Astrocyte (in vitro differentiated cells and primary cell): ENCODE measurements around the gene TAS2R40. TPM values are rescaled to one million over a fixed set of nuclear protein-coding genes. Genes with fewer than 3 reads are reported as not detected.

Experiments used
- DNase-seq: peaks from one replicate; pipeline ENCODE4 v3.0.0-alpha.2; 2010; ENCODE audit warnings: low read depth
- FAIRE-seq: peaks from 2 replicates; lab custom pipeline; 2011; peaks lifted over from hg19 to GRCh38; lab: Jason Lieb, UNC
- H2AFZ ChIP-seq: 2 replicates; pipeline ENCODE4 v1.6.0; 2012; ENCODE audit warnings: low read depth, low read length, inconsistent platforms
- H3K27ac ChIP-seq: 2 replicates; pipeline ENCODE4 v1.5.1; 2011; ENCODE audit warnings: low read depth, low read length, inconsistent platforms
- H3K27me3 ChIP-seq: 2 replicates; pipeline ENCODE4 v1.6.0; 2011; ENCODE audit warnings: low read length, inconsistent platforms; ENCODE audit not compliant: insufficient read depth
- H3K36me3 ChIP-seq: 2 replicates; pipeline ENCODE4 v1.5.1; 2011; ENCODE audit warnings: low read length, inconsistent platforms; ENCODE audit not compliant: insufficient read depth
- H3K4me1 ChIP-seq: 2 replicates; pipeline ENCODE4 v1.5.1; 2011; ENCODE audit warnings: low read length, inconsistent platforms; ENCODE audit not compliant: insufficient read depth
- H3K4me2 ChIP-seq: 2 replicates; pipeline ENCODE4 v1.6.0; 2012; ENCODE audit warnings: low read length, inconsistent platforms
- H3K4me3 ChIP-seq: 2 replicates; pipeline ENCODE4 v1.5.1; 2011; ENCODE audit warnings: low read depth, mild to moderate bottlenecking, low read length, inconsistent platforms; ENCODE audit not compliant: insufficient read depth
- H3K79me2 ChIP-seq: 2 replicates; pipeline ENCODE4 v1.6.0; 2012; ENCODE audit warnings: mild to moderate bottlenecking, low read length, inconsistent platforms; ENCODE audit not compliant: insufficient read depth
- H3K9ac ChIP-seq: 2 replicates; pipeline ENCODE4 v1.6.0; 2012; ENCODE audit warnings: mild to moderate bottlenecking, low read length, inconsistent platforms
- H3K9me3 ChIP-seq: 2 replicates; pipeline ENCODE4 v1.5.1; 2012; ENCODE audit warnings: low read depth, mild to moderate bottlenecking, low read length, inconsistent platforms; ENCODE audit not compliant: insufficient read depth
- H4K20me1 ChIP-seq: 2 replicates; pipeline ENCODE4 v1.6.0; 2012; ENCODE audit warnings: low read length, inconsistent platforms; ENCODE audit not compliant: insufficient read depth
- H3K27ac Mint-ChIP-seq: one replicate; pipeline ENCODE4 v1.8.0; 2021; ENCODE audit warnings: mild to moderate bottlenecking, mixed read lengths; ENCODE audit not compliant: unreplicated experiment
- H3K27me3 Mint-ChIP-seq: one replicate; pipeline ENCODE4 v1.8.0; 2021; ENCODE audit warnings: low read depth, mixed read lengths; ENCODE audit not compliant: unreplicated experiment
- H3K36me3 Mint-ChIP-seq: one replicate; pipeline ENCODE4 v1.8.0; 2021; ENCODE audit warnings: low read depth, mixed read lengths; ENCODE audit not compliant: unreplicated experiment
- H3K4me1 Mint-ChIP-seq: one replicate; pipeline ENCODE4 v1.8.0; 2021; ENCODE audit warnings: low read depth, mixed read lengths; ENCODE audit not compliant: unreplicated experiment
- H3K4me3 Mint-ChIP-seq: one replicate; pipeline ENCODE4 v1.8.0; 2021; ENCODE audit warnings: mild to moderate bottlenecking, moderate library complexity, mixed read lengths; ENCODE audit not compliant: unreplicated experiment
- H3K9me3 Mint-ChIP-seq: one replicate; pipeline ENCODE4 v1.8.0; 2021; ENCODE audit warnings: mild to moderate bottlenecking, mixed read lengths; ENCODE audit not compliant: unreplicated experiment
- CTCF ChIP-seq: IDR thresholded peaks from 2 replicates; pipeline ENCODE4 v1.5.1; 2011; ENCODE audit warnings: low read depth, mild to moderate bottlenecking, inconsistent platforms, low read length, moderate library complexity; ENCODE audit not compliant: insufficient read depth
- EZH2 ChIP-seq: IDR thresholded peaks from 2 replicates; pipeline ENCODE4 v1.6.1; 2012; ENCODE audit warnings: mild to moderate bottlenecking, low read length, inconsistent platforms; ENCODE audit not compliant: insufficient read depth
- total RNA-seq: library from RNA; stranded (reverse); gene quantifications from 2 replicates; pipeline ENCODE4 v1.2.1, GENCODE V29; 2021

Gene TAS2R40
- total RNA-seq, 1 donor from 2014 or later = not detected

- H3K4me1 ChIP-seq = no peaks in the 10 kb centered on the region
- no peaks in the 10 kb centered on the region for H4K20me1 ChIP-seq
- no peak overlapping the region for H3K4me2 ChIP-seq
- no peak overlapping the region for H3K4me3 ChIP-seq
- H3K27me3 ChIP-seq = no peaks in the 10 kb centered on the region
- no peak for FAIRE-seq
- no peak overlapping the region for H3K27ac ChIP-seq
- H3K9me3 Mint-ChIP-seq = no peaks in the 10 kb centered on the region
- no peak overlapping the region for H2AFZ ChIP-seq
- no peaks in the 10 kb centered on the region for H3K9me3 ChIP-seq
- peak; percentile 41 for DNase-seq
- H3K36me3 Mint-ChIP-seq = no peaks in the 10 kb centered on the region
- H3K9ac ChIP-seq = no peak overlapping the region
- H3K27me3 Mint-ChIP-seq = peaks cover 2% of the 10 kb centered on the region
- TF ChIP-seq EZH2 (no peak), CTCF (no peak)
- no peaks in the 10 kb centered on the region for H3K79me2 ChIP-seq
- no peaks in the 10 kb centered on the region for H3K4me1 Mint-ChIP-seq
- no peaks in the 10 kb centered on the region for H3K36me3 ChIP-seq
- no peak overlapping the region for H3K4me3 Mint-ChIP-seq
- H3K27ac Mint-ChIP-seq = no peak overlapping the region
These were observed 33.7 kb downstream of the TAS2R40 start for GRCh38 chr7:143255564-143255963.

GRCh38 chr7:143256325-143256724, 34.5 kb downstream of the TAS2R40 start:
- Histone ChIP-seq H3K9me3 (no peaks in the 10 kb centered on the region), H3K4me3 (no peak overlapping the region), H3K4me1 (no peaks in the 10 kb centered on the region), H3K27ac (no peak overlapping the region), H4K20me1 (no peaks in the 10 kb centered on the region), H3K79me2 (no peaks in the 10 kb centered on the region), H3K4me2 (no peak overlapping the region), H3K9ac (no peak overlapping the region), H3K27me3 (no peaks in the 10 kb centered on the region), H3K36me3 (no peaks in the 10 kb centered on the region), H2AFZ (no peak overlapping the region)
- H3K27ac Mint-ChIP-seq = no peak overlapping the region
- DNase-seq (no peak), FAIRE-seq (no peak)
- no peak overlapping the region for H3K4me3 Mint-ChIP-seq
- H3K27me3 Mint-ChIP-seq = peaks cover 2% of the 10 kb centered on the region
- no peaks in the 10 kb centered on the region for H3K4me1 Mint-ChIP-seq
- H3K36me3 Mint-ChIP-seq = no peaks in the 10 kb centered on the region
- no peaks in the 10 kb centered on the region for H3K9me3 Mint-ChIP-seq
- TF ChIP-seq EZH2 (no peak), CTCF (no peak)

- Histone ChIP-seq H3K4me3 (no peak overlapping the region), H3K4me1 (no peaks in the 10 kb centered on the region), H3K27ac (no peak overlapping the region), H3K4me2 (no peak overlapping the region), H4K20me1 (no peaks in the 10 kb centered on the region), H2AFZ (no peak overlapping the region), H3K9ac (no peak overlapping the region), H3K36me3 (no peaks in the 10 kb centered on the region), H3K27me3 (no peaks in the 10 kb centered on the region), H3K9me3 (no peaks in the 10 kb centered on the region), H3K79me2 (no peaks in the 10 kb centered on the region)
- TF ChIP-seq EZH2 = no peak
- no peak for TF ChIP-seq CTCF
- H3K4me3 Mint-ChIP-seq = no peak overlapping the region
- no peaks in the 10 kb centered on the region for H3K4me1 Mint-ChIP-seq
- no peak overlapping the region for H3K27ac Mint-ChIP-seq
- H3K9me3 Mint-ChIP-seq = no peaks in the 10 kb centered on the region
- peaks cover 2% of the 10 kb centered on the region for H3K27me3 Mint-ChIP-seq
- no peaks in the 10 kb centered on the region for H3K36me3 Mint-ChIP-seq
- FAIRE-seq = no peak
- DNase-seq = no peak
These were observed 35.1 kb downstream of the TAS2R40 start for GRCh38 chr7:143256932-143257331.
